B cell (primary cell): ENCODE data around the gene KRTAP9-8.

Source experiments
- EZH2 ChIP-seq: IDR thresholded peaks from 2 replicates; pipeline ENCODE4 v1.6.1; 2012; ENCODE audit warnings: borderline replicate concordance, low read depth, mild to moderate bottlenecking, moderate library complexity, low read length; ENCODE audit not compliant: insufficient read depth, poor library complexity, severe bottlenecking
- TF ChIP-seq, protein P1 (sequence below): fragments of 200-600 bp; IDR thresholded peaks from one replicate; pipeline ENCODE4 v1.8.0; 2022; ENCODE audit warnings: antibody characterized with exemption, mild to moderate bottlenecking

DNA sequence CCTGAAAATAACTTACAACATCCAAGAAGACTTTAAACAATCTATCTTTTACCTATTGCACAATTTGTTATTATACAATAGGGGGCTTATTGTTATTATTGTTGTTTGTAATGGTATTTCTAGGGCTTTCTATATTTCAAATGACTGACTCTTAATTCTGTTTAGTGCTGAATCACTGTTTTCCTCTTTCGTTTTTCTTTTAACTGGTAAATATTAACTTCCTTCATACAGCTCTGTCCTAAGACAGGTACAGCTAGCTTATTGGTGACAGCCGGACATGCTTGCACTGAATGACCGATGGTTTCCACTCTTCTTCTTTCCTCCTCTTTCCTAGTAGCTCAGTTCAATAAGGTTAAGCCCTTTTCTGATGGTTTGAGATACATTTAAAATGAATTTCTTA is 49.3 kb downstream of the KRTAP9-8 start:
- no peak for TF ChIP-seq EZH2
- TF ChIP-seq, protein P1, sequence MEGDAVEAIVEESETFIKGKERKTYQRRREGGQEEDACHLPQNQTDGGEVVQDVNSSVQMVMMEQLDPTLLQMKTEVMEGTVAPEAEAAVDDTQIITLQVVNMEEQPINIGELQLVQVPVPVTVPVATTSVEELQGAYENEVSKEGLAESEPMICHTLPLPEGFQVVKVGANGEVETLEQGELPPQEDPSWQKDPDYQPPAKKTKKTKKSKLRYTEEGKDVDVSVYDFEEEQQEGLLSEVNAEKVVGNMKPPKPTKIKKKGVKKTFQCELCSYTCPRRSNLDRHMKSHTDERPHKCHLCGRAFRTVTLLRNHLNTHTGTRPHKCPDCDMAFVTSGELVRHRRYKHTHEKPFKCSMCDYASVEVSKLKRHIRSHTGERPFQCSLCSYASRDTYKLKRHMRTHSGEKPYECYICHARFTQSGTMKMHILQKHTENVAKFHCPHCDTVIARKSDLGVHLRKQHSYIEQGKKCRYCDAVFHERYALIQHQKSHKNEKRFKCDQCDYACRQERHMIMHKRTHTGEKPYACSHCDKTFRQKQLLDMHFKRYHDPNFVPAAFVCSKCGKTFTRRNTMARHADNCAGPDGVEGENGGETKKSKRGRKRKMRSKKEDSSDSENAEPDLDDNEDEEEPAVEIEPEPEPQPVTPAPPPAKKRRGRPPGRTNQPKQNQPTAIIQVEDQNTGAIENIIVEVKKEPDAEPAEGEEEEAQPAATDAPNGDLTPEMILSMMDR: no peak
